ENCODE measurements around the gene SHANK2.

SHANK2 gene

DNA sequence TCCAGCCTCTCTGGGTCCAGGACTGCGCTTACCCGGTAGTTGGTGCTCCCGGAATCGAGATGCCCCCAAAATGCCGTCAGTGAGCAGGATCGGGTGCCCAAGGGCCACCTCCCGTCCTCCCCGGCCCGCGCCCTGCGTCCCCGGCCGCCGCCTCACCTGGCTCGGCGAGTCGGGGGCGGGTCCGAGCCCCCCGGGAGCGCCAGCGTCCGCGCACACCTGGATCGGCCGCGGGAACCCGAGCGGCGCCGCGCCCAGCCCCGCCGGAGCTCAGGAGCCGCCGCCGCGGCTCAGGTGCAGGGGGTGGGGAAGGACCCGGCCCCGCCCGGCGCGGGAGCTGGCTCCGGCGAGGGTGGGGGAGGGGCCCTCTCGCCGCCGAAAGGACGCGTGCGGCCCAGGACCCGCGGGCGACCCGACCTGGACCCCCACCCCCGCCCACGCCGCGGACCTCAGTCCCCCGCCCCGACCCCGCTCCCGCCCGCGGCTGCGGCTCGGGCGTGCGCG is at the start of gene SHANK2:
SHANK2 (minus strand) TSS at position 309 of the 501 bp plus-strand sequence. CDS start 105,251 bp downstream, outside the sequence.
- no peaks in the 10 kb centered on the region for H3K36me3 ChIP-seq
- H3K4me3 ChIP-seq (ENCODE audit: low read depth in 1 of 2, low read length in 1 of 2) = no peak within 1 kb of the TSS
- TF ChIP-seq, protein P1, sequence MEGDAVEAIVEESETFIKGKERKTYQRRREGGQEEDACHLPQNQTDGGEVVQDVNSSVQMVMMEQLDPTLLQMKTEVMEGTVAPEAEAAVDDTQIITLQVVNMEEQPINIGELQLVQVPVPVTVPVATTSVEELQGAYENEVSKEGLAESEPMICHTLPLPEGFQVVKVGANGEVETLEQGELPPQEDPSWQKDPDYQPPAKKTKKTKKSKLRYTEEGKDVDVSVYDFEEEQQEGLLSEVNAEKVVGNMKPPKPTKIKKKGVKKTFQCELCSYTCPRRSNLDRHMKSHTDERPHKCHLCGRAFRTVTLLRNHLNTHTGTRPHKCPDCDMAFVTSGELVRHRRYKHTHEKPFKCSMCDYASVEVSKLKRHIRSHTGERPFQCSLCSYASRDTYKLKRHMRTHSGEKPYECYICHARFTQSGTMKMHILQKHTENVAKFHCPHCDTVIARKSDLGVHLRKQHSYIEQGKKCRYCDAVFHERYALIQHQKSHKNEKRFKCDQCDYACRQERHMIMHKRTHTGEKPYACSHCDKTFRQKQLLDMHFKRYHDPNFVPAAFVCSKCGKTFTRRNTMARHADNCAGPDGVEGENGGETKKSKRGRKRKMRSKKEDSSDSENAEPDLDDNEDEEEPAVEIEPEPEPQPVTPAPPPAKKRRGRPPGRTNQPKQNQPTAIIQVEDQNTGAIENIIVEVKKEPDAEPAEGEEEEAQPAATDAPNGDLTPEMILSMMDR (IDR thresholded peaks at IDR 0.05) = no peak
- no peak within 1 kb of the TSS for H3K27ac ChIP-seq
- H3K4me1 ChIP-seq (ENCODE audit: control insufficient read depth in 1 of 2, insufficient read depth in 1 of 2, low read depth in 1 of 2, low read length in 1 of 2) = no peaks in the 10 kb centered on the region
- peaks cover 98% of the 10 kb centered on the region for H3K27me3 ChIP-seq
- H3K9me3 ChIP-seq = no peaks in the 10 kb centered on the region

DNA sequence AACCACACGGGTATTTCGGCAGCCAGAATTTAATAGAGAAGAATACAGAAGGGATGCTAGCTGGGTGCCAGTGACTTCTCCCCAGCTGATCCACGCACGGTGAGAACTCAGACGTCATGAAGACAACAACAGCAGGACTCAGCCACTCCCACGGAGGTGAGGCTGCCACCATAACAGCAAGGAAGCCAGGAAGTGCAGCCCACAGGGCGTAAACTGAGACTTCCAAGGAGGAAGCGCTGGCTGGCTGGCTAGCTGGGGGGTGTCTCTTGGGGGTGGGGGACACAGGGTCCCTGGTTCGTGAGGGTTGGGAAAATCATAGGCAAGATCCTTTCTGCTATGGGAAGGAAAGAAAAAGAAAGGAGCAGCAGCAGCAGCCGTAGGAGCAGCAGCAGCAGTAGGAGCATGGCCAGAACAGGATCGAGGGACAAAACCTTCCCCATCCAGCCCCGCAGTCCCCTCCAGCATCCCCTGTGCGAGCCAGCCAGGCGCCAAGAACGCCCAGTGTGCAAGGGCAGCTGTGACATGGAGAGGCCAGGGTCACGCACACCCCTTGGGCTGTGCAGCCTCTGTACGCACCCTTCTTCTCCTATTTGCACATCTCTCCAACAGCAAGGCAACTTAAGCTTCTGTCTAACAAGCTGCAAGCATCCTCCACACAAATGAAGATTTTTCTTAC is 49.6 kb upstream of the SHANK2 start:
- H3K36me3 ChIP-seq = no peaks in the 10 kb centered on the region
- peaks cover 16% of the 10 kb centered on the region for H3K27me3 ChIP-seq
- no peak overlapping the region for H3K27ac ChIP-seq
- no peaks in the 10 kb centered on the region for H3K9me3 ChIP-seq
- H3K4me3 ChIP-seq (ENCODE audit: low read depth in 1 of 2, low read length in 1 of 2) = no peak overlapping the region
- H3K4me1 ChIP-seq (ENCODE audit: control insufficient read depth in 1 of 2, insufficient read depth in 1 of 2, low read depth in 1 of 2, low read length in 1 of 2) = no peaks in the 10 kb centered on the region
- TF ChIP-seq, protein P1 (IDR thresholded peaks at IDR 0.05) = no peak

DNA sequence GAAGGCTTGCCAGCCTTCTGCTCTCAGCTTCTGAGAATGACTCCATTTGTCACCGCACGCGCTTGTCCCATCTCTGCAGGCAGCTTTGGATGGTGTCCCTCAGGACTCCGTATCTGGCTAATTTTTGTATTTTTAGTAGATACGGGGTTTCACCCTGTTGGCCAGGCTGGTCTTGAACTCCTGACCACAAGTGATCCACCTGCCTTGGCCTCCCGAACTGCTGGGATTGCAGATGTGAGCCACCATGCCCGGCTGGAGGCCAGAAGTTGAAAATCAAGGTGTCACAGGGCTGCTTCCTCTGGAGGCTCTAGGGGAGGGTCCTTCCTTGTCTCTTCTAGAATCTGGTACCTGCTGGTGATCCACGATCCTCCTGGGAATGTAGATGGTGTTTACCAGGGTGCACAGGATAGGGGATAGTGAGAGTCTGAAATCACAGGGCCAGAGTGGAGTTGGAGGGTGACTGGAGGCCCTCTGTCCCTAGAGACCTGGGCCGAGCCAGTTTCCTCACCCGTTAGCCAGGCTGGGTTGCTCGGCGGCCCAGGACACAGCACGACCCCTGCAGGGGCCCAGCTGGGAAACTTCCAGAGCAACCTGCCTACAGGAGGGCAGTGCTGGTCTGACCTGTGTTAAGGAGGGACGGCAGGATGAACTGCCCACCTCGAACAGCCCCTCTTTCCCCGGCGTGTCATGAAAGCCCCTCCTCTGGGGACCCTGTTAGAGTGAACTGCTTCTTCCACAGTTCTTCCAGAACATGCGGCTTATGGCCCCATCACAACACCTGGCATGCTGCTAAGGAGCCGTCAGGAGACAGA is 48.9 kb upstream of the SHANK2 start:
- TF ChIP-seq, protein P1 (IDR thresholded peaks at IDR 0.05) = no peak
- H3K36me3 ChIP-seq = no peaks in the 10 kb centered on the region
- peaks cover 16% of the 10 kb centered on the region for H3K27me3 ChIP-seq
- H3K4me1 ChIP-seq (ENCODE audit: control insufficient read depth in 1 of 2, insufficient read depth in 1 of 2, low read depth in 1 of 2, low read length in 1 of 2) = no peaks in the 10 kb centered on the region
- no peak overlapping the region for H3K27ac ChIP-seq
- no peak overlapping the region for H3K4me3 ChIP-seq (ENCODE audit: low read depth in 1 of 2, low read length in 1 of 2)
- no peaks in the 10 kb centered on the region for H3K9me3 ChIP-seq

DNA sequence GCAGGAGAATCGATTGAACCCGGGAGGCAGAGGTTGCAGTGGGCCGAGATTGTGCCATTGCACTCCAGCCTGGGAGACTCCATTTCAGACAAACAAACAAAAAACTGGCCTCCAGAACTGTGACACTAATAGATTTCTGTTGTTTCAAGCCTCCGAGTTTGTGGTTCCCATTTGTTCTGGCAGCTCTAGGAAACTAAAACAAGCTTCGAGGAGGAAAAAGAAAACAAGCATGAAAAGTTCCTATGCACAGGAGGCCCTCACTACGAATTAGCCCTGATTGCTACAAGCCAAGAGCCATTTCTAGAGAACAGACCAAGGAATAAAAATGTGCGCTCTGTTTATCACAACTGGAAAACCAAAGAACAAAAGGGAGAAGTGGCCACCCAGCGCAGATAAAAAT is 47.8 kb upstream of the SHANK2 start:
- H3K9me3 ChIP-seq = no peaks in the 10 kb centered on the region
- no peak overlapping the region for H3K4me3 ChIP-seq (ENCODE audit: low read depth in 1 of 2, low read length in 1 of 2)
- no peak overlapping the region for H3K27ac ChIP-seq
- TF ChIP-seq, protein P1 (IDR thresholded peaks at IDR 0.05) = no peak
- H3K36me3 ChIP-seq = no peaks in the 10 kb centered on the region
- H3K27me3 ChIP-seq = peaks cover 16% of the 10 kb centered on the region
- H3K4me1 ChIP-seq (ENCODE audit: control insufficient read depth in 1 of 2, insufficient read depth in 1 of 2, low read depth in 1 of 2, low read length in 1 of 2) = no peaks in the 10 kb centered on the region

DNA sequence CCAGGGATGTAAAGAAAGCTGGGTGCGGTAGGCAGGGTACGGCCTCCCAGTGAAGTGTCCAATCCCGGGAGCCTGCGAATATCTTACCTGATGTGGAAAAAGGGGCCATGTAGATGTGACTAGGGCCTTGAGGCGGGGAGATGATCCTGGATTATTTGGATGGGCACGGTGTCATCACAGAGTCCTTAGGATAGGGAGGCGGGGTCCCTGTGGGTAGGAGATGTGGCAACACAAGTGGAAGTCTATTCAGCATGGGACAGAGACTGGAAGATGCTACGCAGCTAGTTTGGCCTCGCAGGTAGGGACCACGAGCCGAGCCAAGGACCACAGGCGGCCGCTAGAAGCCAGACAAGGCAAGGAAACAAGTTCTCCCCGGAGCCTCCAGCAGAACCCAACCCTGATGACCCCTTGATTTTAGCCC is 46.4 kb upstream of the SHANK2 start:
- Histone ChIP-seq H3K36me3 (no peaks in the 10 kb centered on the region), H3K9me3 (no peaks in the 10 kb centered on the region), H3K4me1 (ENCODE audit: control insufficient read depth in 1 of 2, insufficient read depth in 1 of 2, low read depth in 1 of 2, low read length in 1 of 2) (no peaks in the 10 kb centered on the region), H3K4me3 (ENCODE audit: low read depth in 1 of 2, low read length in 1 of 2) (no peak overlapping the region), H3K27me3 (peaks cover 16% of the 10 kb centered on the region), H3K27ac (no peak overlapping the region)
- TF ChIP-seq, protein P1 (IDR thresholded peaks at IDR 0.05) = no peak

Measured in neutrophil (primary cell).